Choroid plexus epithelial cell (primary cell): Measurements from ENCODE around the gene CCDC188.

Source experiments
- DNase-seq: peaks from one replicate; pipeline ENCODE4 v3.0.0-alpha.2; 2010; ENCODE audit warnings: low read depth
- H3K4me3 ChIP-seq: 2 replicates; pipeline ENCODE4 v1.5.1; 2011; ENCODE audit warnings: low read depth, mild to moderate bottlenecking, control low read depth, low read length, moderate library complexity
- TF ChIP-seq, protein P1 (sequence below): conservative IDR thresholded peaks from 2 replicates; pipeline ENCODE4 v1.5.1; 2011; ENCODE audit warnings: low read depth, mild to moderate bottlenecking, control low read depth, inconsistent platforms, low read length, moderate library complexity

Gene CCDC188

DNA sequence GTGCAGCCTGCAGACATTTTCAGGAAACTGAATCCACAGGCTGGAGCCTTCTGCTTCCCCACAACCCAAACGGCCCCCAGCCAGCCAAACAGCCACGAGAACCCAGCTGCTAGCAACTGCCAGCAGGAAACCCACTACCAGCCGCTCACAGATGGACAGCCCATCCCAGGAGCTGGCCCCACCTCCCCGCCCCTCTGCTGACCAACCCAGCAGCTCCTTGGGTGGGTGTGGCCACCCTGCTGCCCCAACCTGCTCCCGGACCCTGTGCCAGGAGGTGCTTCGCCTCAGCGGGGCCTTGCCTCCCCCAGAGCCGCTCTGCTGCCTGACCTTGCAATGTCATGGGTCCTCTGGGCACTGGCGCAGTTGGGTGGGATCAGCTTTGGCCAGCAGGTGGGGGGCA, 8.2 kb upstream of the CCDC188 start:
- DNase-seq = no peak
- H3K4me3 ChIP-seq = no peak overlapping the region
- TF ChIP-seq, protein P1, sequence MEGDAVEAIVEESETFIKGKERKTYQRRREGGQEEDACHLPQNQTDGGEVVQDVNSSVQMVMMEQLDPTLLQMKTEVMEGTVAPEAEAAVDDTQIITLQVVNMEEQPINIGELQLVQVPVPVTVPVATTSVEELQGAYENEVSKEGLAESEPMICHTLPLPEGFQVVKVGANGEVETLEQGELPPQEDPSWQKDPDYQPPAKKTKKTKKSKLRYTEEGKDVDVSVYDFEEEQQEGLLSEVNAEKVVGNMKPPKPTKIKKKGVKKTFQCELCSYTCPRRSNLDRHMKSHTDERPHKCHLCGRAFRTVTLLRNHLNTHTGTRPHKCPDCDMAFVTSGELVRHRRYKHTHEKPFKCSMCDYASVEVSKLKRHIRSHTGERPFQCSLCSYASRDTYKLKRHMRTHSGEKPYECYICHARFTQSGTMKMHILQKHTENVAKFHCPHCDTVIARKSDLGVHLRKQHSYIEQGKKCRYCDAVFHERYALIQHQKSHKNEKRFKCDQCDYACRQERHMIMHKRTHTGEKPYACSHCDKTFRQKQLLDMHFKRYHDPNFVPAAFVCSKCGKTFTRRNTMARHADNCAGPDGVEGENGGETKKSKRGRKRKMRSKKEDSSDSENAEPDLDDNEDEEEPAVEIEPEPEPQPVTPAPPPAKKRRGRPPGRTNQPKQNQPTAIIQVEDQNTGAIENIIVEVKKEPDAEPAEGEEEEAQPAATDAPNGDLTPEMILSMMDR = no peak

GRCh38 chr22:20158391-20159036, 7.7 kb upstream of the CCDC188 start:
- H3K4me3 ChIP-seq = no peak overlapping the region
- no peak for DNase-seq
- TF ChIP-seq, protein P1 = no peak

DNA sequence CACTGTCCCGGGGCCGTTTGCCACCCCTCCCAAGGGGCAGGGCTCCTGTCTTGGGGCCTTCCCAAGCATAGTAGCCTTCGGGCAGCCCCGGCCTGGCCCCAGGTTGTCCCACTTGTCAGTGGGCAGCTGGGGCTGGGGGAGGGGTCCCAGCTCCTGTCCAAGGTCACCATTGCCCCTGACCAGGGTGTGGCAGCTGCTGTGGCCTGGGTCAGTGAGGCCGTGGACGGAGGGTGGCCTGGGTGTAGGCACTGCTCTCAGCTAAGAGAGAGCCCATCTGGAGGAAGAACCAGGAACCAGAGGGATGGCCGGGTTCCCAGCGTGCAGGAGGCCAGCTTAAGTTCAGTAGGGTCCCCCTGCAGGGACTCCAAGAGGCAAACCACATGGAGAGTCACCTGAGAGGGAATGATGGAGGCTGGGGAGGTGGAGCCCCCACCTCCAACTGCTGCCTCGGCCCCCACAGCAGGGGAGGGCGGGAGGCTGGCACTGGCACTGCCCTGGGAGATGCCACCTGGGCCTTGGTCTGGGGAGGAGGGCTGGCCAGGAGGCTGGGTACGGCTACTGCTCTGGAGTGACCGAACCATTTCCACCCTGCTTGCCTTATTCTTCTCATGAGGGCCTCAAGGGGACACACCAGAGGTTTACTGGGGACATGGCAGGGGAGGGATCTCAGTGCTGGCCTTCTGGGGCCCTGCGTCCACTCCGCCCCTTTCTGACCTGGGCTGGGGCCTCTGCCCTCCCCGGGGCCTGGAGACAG, 6.8 kb upstream of the CCDC188 start:
- TF ChIP-seq, protein P1 = no peak
- no peak for DNase-seq
- H3K4me3 ChIP-seq = no peak overlapping the region

GRCh38 chr22:20156611-20157429, 6.0 kb upstream of the CCDC188 start:
- peak; percentile 82 for DNase-seq
- TF ChIP-seq, protein P1 = peak; percentile 97
- H3K4me3 ChIP-seq = no peak overlapping the region

GRCh38 chr22:20156042-20156389, 5.2 kb upstream of the CCDC188 start:
- H3K4me3 ChIP-seq = no peak overlapping the region
- no peak for DNase-seq
- TF ChIP-seq, protein P1 = no peak

- no peak overlapping the region for H3K4me3 ChIP-seq
- TF ChIP-seq, protein P1 = no peak
- peak; percentile 50 for DNase-seq
Measured at GRCh38 chr22:20155330-20156041, 4.6 kb upstream of the CCDC188 start.
